Cardiac fibroblast (primary cell): Measurements from ENCODE around the gene MGAT4B.
"Not testable (repeated sequence)": the region's sequence is repeated elsewhere in the genome, so short reads cannot be mapped to it uniquely, and the experiment has no call there.

Experiments used
- DNase-seq, 2 donors: peaks; one replicate each; pipeline versions ENCODE4 v3.0.0 to v3.0.0-alpha.2; 2010; ENCODE audit warnings: low read depth in 2 of 2
- H3K4me3 ChIP-seq, 2 donors: replicated peaks in 1 of 2; 1 replicate in 1 of 2; 2 replicates in 1 of 2; pipeline ENCODE4 v1.5.1; 2011; ENCODE audit warnings: low read depth in 2 of 2, low read length in 2 of 2, mild to moderate bottlenecking in 2 of 2, moderate library complexity in 1 of 2
- TF ChIP-seq, protein P1 (sequence below): IDR thresholded peaks from one replicate; pipeline ENCODE4 v1.5.1; 2011; ENCODE audit warnings: low read depth, mild to moderate bottlenecking, low read length, inconsistent platforms

MGAT4B gene

DNA sequence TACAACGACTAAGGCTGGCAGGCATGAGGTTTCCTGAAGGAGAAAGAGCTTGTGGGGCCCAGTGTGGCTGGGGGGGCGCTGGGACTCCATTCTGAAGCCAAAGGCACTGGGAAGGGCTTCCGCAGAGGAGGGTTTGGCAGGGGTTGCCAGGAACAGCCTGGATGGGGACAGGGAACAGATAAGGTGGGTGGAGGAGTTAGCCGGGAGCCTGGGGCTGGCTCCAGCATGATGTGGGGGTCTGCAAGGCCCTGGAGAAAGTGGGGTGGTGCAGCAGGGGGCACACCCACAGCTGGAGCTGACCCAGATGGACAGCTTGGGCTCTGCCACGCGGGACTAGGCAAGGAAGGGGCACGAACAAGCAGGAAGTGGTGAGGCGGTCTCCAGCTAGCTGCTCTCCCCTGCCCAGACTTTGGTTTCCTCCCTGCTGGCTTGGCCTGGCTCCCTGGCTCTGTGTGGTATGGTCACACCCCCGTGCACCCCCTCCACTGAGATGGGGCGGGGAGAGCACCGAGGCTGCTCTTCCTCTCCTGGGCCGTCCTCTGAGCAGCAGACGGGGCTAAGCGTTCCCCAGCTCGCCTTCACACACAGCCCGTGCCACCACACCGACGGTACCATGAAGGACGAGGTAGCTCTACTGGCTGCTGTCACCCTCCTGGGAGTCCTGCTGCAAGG is 13.1 kb downstream of the MGAT4B start, which contains the start of gene LTC4S:
Gene LTC4S (plus strand): TSS at position 519 of the 672 bp plus-strand sequence. CDS start 95 bp downstream, at position 614.
- DNase-seq = peak; percentile 33 to 93
- peak within 1 kb of the TSS in 1 of 2 donors; percentile 27 for H3K4me3 ChIP-seq
- TF ChIP-seq, protein P1, sequence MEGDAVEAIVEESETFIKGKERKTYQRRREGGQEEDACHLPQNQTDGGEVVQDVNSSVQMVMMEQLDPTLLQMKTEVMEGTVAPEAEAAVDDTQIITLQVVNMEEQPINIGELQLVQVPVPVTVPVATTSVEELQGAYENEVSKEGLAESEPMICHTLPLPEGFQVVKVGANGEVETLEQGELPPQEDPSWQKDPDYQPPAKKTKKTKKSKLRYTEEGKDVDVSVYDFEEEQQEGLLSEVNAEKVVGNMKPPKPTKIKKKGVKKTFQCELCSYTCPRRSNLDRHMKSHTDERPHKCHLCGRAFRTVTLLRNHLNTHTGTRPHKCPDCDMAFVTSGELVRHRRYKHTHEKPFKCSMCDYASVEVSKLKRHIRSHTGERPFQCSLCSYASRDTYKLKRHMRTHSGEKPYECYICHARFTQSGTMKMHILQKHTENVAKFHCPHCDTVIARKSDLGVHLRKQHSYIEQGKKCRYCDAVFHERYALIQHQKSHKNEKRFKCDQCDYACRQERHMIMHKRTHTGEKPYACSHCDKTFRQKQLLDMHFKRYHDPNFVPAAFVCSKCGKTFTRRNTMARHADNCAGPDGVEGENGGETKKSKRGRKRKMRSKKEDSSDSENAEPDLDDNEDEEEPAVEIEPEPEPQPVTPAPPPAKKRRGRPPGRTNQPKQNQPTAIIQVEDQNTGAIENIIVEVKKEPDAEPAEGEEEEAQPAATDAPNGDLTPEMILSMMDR = no peak

DNA sequence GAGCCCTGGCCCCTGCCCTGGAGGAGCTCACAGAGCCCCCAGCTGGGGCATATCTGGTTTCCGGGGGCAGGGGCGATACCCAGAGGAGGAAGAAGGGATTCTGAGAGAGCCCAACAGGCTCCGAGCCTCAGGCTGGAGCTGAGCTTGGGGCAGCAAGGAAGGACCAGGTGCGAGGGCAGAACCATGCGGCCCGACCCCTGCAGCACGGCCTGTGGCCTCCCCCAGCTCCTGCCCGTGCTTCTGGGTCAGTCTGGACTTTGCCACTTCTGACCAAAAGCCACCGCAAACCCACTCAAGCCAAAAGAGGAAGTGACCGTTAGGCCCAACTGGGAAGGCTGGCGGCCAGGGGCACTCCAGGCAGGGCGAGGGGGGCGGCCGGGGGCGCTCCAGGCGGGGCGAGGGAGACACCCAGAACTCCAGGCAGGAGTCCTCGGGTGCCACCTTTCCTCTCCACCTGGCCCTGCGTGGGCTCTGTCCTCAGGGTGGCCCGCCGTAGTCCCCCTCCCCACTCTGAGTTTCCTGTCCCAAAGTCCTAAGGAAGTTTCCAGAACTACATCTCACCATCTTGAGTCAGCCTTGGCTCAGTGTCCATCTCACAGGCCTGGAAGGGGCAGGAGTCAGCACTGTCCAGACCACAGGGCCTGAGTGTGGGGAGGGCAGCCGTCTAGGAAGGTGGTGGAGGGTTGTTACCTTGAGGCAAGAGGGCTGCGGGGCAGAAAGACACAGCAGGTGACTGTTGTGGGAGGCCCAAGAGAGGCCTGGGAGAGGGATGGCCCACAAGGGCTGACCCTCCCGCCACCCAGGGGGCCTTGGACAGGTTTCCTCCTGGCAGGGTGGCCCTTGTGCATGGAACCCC is 13.8 kb downstream of the MGAT4B start:
- no peak overlapping the region for H3K4me3 ChIP-seq
- no peak for DNase-seq
- TF ChIP-seq, protein P1 = no peak

DNA sequence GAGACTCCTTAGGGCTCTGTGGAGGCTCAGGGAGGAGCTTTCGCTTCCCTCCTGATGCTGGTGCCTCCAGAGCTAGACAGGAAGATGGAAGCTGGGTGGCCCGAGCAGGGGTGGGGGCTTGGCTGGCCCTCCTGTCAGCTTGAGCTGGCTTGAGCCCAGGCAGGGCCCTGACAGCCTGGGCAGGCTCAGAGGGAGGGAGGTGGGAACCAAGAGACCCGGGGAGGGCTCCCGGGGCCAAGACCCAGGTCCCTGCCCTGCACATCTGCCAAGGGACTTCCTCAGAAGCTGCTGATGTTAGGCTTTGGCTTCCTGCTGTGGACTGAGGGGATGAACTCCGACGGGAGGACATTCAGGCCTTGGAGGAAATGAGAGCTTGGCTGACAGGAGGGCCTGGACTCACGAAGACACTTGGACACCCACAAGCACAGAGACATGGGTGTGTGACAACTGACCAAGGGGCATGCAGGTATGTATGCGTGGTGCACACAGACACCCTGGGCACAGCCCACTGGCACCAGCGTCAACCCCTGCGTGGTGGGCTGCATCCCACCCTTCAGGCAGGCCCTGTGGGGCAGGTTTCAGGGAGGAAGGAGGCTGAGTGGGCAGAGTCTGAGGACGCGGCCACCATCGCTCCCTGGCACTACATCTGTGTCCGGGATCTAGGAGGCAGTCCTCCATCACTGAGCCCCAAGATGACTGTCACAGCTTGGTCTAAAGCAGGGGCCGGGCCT is 14.6 kb downstream of the MGAT4B start:
- TF ChIP-seq, protein P1 = no peak
- no peak for DNase-seq
- no peak overlapping the region for H3K4me3 ChIP-seq

DNA sequence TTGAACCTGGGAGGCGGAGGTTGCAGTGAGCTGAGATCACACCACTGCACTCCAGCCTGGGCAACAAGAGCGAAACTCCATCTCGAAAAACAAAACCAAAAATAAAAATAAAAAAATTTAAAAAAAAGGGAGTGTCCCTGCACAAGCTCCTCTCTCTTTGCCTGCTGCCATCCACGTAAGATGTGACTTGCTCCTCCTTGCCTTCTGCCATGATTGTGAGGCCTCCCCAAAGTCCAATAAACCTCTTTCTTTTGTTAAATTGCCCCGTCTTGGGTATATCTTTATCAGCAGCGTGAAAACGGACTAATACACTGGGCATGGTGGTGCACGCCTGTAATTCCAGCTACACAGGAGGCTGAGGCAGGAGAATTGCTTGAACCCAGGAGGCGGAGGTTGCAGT is 17.4 kb downstream of the MGAT4B start:
- H3K4me3 ChIP-seq = not testable (repeated sequence)

DNA sequence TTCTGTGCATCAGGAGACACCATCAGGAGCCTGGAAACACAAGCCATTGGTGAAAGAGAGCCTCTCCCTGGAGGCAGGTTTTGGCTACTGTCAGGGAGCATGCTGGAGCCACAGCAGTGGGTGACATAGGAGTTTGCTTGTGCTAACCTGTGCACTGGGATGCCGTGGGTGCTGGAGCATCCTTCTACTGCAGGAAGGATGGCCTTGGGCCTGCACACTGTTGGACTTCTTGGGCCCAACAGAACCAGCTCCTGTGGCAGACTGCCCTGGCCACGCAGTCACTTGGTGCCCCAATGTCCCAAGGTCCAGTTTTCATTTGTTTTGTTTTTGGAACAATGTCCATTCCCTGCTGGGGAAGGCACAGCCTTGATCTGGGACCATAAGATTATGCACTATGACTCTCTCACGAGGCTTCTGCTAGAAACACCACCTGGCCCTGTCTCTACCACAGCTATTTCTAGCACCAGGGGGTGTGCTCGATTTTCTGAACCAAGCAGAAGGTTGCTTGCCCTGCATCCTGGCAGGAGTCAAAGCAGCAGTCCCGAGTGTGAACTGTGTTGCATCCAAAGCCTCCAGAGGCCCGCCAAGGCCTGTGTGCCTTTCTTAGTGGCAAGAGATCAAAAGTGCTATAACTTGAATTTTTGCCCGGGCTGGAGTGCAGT is 18.3 kb downstream of the MGAT4B start:
- no peak overlapping the region for H3K4me3 ChIP-seq
- TF ChIP-seq, protein P1 = no peak
- DNase-seq = no peak

More for the DNA sequence above, 17.4 kb downstream of the MGAT4B start:
- DNase-seq = not testable (repeated sequence)

DNA sequence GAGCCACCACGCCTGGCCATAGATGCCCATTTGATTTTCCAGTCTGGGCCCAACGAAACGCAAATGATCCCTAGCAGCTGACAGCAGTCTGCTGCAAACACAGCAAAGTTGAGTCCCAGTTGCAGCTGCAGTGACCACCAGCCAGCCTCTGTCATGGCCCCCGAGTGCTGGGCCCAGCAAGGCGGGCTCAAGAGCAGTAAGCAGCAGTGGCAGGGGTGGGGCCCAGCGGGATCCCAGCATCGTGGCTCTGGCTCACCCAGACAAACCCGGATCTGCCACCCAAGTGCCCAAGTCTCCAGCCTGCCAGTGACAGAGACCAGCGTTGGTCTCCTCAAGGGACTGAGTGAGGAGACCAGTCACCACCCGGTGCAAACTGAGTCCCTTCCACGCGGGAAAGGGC is 19.8 kb downstream of the MGAT4B start:
- TF ChIP-seq, protein P1 = no peak
- DNase-seq = no peak

More for the DNA sequence above, 19.8 kb downstream of the MGAT4B start:
- no peak overlapping the region for H3K4me3 ChIP-seq
